DMS53 treated with DMSO at 0.1 percent for 48 hours (cell line): ENCODE results near the gene BRD1.
"Not testable (repeated sequence)": the region's sequence is repeated elsewhere in the genome, so short reads cannot be mapped to it uniquely, and the experiment has no call there.

Experiments
- DNase-seq: peaks from one replicate; lab custom pipeline; 2025; ENCODE audit not compliant: unreplicated experiment; lab: John Stamatoyannopoulos, UW

Gene BRD1

GRCh38 chr22:49827271-49827852 is 311 bp downstream of the BRD1 start:
- no peak for DNase-seq

GRCh38 chr22:49826603-49827270 is 936 bp downstream of the BRD1 start:
- DNase-seq, result no peak

GRCh38 chr22:49825944-49826602 is 1.6 kb downstream of the BRD1 start:
- DNase-seq, result no peak

GRCh38 chr22:49825436-49825835 is 2.2 kb downstream of the BRD1 start:
- no peak for DNase-seq

- DNase-seq, result no peak
Measured at GRCh38 chr22:49824936-49825335, 2.7 kb downstream of the BRD1 start.

GRCh38 chr22:49824185-49824925 is 3.3 kb downstream of the BRD1 start:
- DNase-seq, result no peak

GRCh38 chr22:49823289-49824045 is 4.2 kb downstream of the BRD1 start:
- DNase-seq, result no peak

GRCh38 chr22:49821741-49822140 is 5.9 kb downstream of the BRD1 start:
- DNase-seq, result not testable (repeated sequence)

- DNase-seq, result no peak
Measured at GRCh38 chr22:49820984-49821383, 6.7 kb downstream of the BRD1 start.

GRCh38 chr22:49817359-49817758 is 10.3 kb downstream of the BRD1 start:
- no peak for DNase-seq

- DNase-seq, result no peak
Measured at GRCh38 chr22:49815641-49816091, 12.0 kb downstream of the BRD1 start.

GRCh38 chr22:49814856-49815255 is 12.8 kb downstream of the BRD1 start:
- no peak for DNase-seq

GRCh38 chr22:49814164-49814686 is 13.4 kb downstream of the BRD1 start:
- DNase-seq, result no peak

GRCh38 chr22:49812838-49813237 is 14.8 kb downstream of the BRD1 start:
- DNase-seq, result no peak

- DNase-seq, result no peak
Measured at GRCh38 chr22:49811020-49811791, 16.5 kb downstream of the BRD1 start.

GRCh38 chr22:49810363-49811019 is 17.2 kb downstream of the BRD1 start:
- DNase-seq, result no peak

GRCh38 chr22:49807780-49808708 is 19.6 kb downstream of the BRD1 start:
- no peak for DNase-seq

GRCh38 chr22:49807129-49807528 is 20.5 kb downstream of the BRD1 start:
- DNase-seq, result no peak
